HepG2 (cell line): ENCODE results near the gene DNAJC11.

Experiments used
- DNMT3B ChIP-seq: conservative IDR thresholded peaks from 2 replicates; pipeline ENCODE4 v1.6.1; 2016; ENCODE audit warnings: missing biosample characterization, control low read depth
- EZH2 ChIP-seq: conservative IDR thresholded peaks from 2 replicates; pipeline ENCODE4 v1.6.1; 2012; ENCODE audit warnings: mild to moderate bottlenecking, low read depth, low read length, moderate library complexity
- JUND ChIP-seq: sonication (generic); formaldehyde crosslinking; IDR thresholded peaks from 2 replicates; pipeline ENCODE4 v1.8.0; 2022; ENCODE audit warnings: mild to moderate bottlenecking, missing genetic modification reagents
- KMT2A ChIP-seq: sonication (generic); formaldehyde crosslinking; IDR thresholded peaks from 2 replicates; pipeline ENCODE4 v1.4.0; 2020; ENCODE audit warnings: missing genetic modification reagents
- MTA3 ChIP-seq: sonication (generic); formaldehyde crosslinking; IDR thresholded peaks from 2 replicates; pipeline ENCODE4 v1.4.0; 2020; ENCODE audit warnings: missing genetic modification reagents
- RAD51 ChIP-seq: fragments of 450-650 bp; IDR thresholded peaks from 2 replicates; pipeline ENCODE4 v1.6.1; 2016; ENCODE audit warnings: borderline replicate concordance
- RFX1 ChIP-seq: fragments of 450-650 bp; IDR thresholded peaks from 2 replicates; pipeline ENCODE4 v1.6.1; 2017
- USF2 ChIP-seq, 2 experiments: sonication (generic) in 1 of 2; formaldehyde crosslinking in 1 of 2; IDR thresholded peaks; 2 replicates each; pipeline versions ENCODE4 v1.5.1 to v1.6.1; 2011 to 2020; ENCODE audit warnings: borderline replicate concordance in 1 of 2, low read depth in 1 of 2, low read length in 1 of 2, mild to moderate bottlenecking in 1 of 2, missing genetic modification reagents in 1 of 2, moderate library complexity in 1 of 2
- ZBTB20 ChIP-seq: sonication (generic); formaldehyde crosslinking; IDR thresholded peaks from 2 replicates; pipeline ENCODE4 v1.8.1; 2023; ENCODE audit warnings: missing genetic modification reagents, low read depth, mild to moderate bottlenecking, borderline replicate concordance
- ZFP36L2 ChIP-seq: sonication (generic); formaldehyde crosslinking; IDR thresholded peaks from 2 replicates; pipeline ENCODE4 v1.4.0; 2020; ENCODE audit warnings: missing genetic modification reagents
- ZNF337 ChIP-seq: sonication (generic); formaldehyde crosslinking; IDR thresholded peaks from 2 replicates; pipeline ENCODE4 v1.5.1; 2020; ENCODE audit warnings: missing genetic modification reagents, low read depth, mild to moderate bottlenecking, borderline replicate concordance
- TF ChIP-seq, protein P1 (sequence below): sonication (generic); formaldehyde crosslinking; IDR thresholded peaks from 2 replicates; pipeline ENCODE4 v1.4.0; 2020; ENCODE audit warnings: low read depth, missing genetic modification reagents
- TF ChIP-seq, protein P2 (sequence below): sonication (generic); formaldehyde crosslinking; IDR thresholded peaks from 2 replicates; pipeline ENCODE4 v1.5.0; 2020; ENCODE audit warnings: mild to moderate bottlenecking, missing genetic modification reagents, moderate library complexity

DNA sequence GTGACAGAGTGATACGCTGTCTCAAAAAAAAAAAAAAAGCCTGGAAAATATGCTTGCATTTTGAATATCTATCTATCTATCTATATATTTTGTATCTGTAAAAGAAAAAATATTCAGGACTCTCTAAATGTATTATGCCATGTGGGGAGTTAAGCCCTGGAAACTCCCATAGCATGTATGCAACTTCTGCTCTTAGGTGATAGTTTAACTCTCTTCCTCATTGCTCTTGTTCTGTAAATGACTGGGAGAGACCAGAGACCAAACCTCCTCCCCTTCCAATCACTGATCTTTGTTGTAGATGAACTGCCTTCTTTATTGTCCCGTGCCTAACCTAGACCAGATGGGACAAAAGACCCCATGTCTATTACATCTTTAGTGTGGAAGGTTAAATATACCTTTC lies 46.1 kb upstream of the DNAJC11 start:
- TF ChIP-seq EZH2: no peak
- TF ChIP-seq, protein P1, sequence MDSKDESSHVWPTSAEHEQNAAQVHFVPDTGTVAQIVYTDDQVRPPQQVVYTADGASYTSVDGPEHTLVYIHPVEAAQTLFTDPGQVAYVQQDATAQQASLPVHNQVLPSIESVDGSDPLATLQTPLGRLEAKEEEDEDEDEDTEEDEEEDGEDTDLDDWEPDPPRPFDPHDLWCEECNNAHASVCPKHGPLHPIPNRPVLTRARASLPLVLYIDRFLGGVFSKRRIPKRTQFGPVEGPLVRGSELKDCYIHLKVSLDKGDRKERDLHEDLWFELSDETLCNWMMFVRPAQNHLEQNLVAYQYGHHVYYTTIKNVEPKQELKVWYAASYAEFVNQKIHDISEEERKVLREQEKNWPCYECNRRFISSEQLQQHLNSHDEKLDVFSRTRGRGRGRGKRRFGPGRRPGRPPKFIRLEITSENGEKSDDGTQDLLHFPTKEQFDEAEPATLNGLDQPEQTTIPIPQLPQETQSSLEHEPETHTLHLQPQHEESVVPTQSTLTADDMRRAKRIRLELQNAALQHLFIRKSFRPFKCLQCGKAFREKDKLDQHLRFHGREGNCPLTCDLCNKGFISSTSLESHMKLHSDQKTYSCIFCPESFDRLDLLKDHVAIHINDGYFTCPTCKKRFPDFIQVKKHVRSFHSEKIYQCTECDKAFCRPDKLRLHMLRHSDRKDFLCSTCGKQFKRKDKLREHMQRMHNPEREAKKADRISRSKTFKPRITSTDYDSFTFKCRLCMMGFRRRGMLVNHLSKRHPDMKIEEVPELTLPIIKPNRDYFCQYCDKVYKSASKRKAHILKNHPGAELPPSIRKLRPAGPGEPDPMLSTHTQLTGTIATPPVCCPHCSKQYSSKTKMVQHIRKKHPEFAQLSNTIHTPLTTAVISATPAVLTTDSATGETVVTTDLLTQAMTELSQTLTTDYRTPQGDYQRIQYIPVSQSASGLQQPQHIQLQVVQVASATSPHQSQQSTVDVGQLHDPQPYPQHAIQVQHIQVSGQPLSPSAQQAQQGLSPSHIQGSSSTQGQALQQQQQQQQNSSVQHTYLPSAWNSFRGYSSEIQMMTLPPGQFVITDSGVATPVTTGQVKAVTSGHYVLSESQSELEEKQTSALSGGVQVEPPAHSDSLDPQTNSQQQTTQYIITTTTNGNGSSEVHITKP (CRISPR knock-in tag): no peak
- no peak for TF ChIP-seq RFX1
- no peak for TF ChIP-seq KMT2A (CRISPR knock-in tag)
- TF ChIP-seq, protein P2, sequence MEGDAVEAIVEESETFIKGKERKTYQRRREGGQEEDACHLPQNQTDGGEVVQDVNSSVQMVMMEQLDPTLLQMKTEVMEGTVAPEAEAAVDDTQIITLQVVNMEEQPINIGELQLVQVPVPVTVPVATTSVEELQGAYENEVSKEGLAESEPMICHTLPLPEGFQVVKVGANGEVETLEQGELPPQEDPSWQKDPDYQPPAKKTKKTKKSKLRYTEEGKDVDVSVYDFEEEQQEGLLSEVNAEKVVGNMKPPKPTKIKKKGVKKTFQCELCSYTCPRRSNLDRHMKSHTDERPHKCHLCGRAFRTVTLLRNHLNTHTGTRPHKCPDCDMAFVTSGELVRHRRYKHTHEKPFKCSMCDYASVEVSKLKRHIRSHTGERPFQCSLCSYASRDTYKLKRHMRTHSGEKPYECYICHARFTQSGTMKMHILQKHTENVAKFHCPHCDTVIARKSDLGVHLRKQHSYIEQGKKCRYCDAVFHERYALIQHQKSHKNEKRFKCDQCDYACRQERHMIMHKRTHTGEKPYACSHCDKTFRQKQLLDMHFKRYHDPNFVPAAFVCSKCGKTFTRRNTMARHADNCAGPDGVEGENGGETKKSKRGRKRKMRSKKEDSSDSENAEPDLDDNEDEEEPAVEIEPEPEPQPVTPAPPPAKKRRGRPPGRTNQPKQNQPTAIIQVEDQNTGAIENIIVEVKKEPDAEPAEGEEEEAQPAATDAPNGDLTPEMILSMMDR (CRISPR knock-in tag): no peak
- TF ChIP-seq ZNF337: no peak
- no peak for TF ChIP-seq DNMT3B (CRISPR knock-in tag)
- TF ChIP-seq ZBTB20 (CRISPR knock-in tag): no peak
- TF ChIP-seq MTA3 (CRISPR knock-in tag): no peak
- no peak for TF ChIP-seq ZFP36L2
- TF ChIP-seq JUND (CRISPR knock-in tag): no peak
- TF ChIP-seq USF2 (IDR thresholded peaks at IDR 0.05; ENCODE audit: low read depth, low read length): no peak
- TF ChIP-seq USF2 (CRISPR knock-in tag; IDR thresholded peaks at IDR 0.05; ENCODE audit: borderline replicate concordance): no peak
- TF ChIP-seq RAD51: no peak
